ENCODE measurements around the gene ASB17. TPM values are rescaled to one million over a fixed set of nuclear protein-coding genes. Genes with fewer than 3 reads are reported as not detected.

Gene ASB17
- total RNA-seq, 4 donors from 2014 or later, result not detected

DNA sequence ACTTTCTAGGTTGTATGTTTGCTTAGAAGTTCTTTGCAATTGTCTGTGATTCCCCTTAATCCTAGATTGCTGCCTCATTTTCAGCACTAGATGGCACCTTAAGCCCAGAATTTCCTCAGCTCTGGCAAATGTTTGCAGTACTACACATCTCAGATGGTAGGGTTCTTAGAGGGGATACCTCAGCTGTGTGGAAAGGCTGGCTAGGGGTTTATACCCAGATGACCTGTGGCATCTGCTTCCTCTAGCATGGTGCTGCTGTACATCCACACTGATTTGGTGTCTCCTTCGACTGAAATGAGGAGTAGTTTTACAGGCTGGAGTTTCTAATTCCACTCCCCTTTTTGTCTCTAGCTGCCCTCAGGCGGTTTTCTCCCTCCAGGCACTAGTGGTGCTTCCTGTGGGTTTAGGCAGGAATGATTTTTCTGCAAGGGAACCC, 23.5 kb downstream of the ASB17 start:
- no peak for DNase-seq (ENCODE audit: extremely low spot score)
- TF ChIP-seq POLR2AphosphoS5 (IDR thresholded peaks at IDR 0.05), result no peak
- TF ChIP-seq, protein P1, sequence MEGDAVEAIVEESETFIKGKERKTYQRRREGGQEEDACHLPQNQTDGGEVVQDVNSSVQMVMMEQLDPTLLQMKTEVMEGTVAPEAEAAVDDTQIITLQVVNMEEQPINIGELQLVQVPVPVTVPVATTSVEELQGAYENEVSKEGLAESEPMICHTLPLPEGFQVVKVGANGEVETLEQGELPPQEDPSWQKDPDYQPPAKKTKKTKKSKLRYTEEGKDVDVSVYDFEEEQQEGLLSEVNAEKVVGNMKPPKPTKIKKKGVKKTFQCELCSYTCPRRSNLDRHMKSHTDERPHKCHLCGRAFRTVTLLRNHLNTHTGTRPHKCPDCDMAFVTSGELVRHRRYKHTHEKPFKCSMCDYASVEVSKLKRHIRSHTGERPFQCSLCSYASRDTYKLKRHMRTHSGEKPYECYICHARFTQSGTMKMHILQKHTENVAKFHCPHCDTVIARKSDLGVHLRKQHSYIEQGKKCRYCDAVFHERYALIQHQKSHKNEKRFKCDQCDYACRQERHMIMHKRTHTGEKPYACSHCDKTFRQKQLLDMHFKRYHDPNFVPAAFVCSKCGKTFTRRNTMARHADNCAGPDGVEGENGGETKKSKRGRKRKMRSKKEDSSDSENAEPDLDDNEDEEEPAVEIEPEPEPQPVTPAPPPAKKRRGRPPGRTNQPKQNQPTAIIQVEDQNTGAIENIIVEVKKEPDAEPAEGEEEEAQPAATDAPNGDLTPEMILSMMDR (IDR thresholded peaks at IDR 0.05), result no peak
- TF ChIP-seq POLR2A (IDR thresholded peaks at IDR 0.05; ENCODE audit: low read depth), result no peak
- no peak for TF ChIP-seq EP300 (IDR thresholded peaks at IDR 0.05)
- peaks cover 0 to 9% (median 8%) of the 10 kb centered on the region in 4 donors for H3K9me3 ChIP-seq
- intact Hi-C loops (cut with DNase I), result no loop called here
- no peaks in the 10 kb centered on the region for H3K4me1 ChIP-seq
- H3K27me3 ChIP-seq, result no peaks in the 10 kb centered on the region
- no peaks in the 10 kb centered on the region for H3K36me3 ChIP-seq
- WGBS, result 39% methylated on average over 2 of the region's 2 CpGs
- no peak overlapping the region for H3K4me3 ChIP-seq
- H3K27ac ChIP-seq (replicated peaks in 1 of 4), result no peak overlapping the region

DNA sequence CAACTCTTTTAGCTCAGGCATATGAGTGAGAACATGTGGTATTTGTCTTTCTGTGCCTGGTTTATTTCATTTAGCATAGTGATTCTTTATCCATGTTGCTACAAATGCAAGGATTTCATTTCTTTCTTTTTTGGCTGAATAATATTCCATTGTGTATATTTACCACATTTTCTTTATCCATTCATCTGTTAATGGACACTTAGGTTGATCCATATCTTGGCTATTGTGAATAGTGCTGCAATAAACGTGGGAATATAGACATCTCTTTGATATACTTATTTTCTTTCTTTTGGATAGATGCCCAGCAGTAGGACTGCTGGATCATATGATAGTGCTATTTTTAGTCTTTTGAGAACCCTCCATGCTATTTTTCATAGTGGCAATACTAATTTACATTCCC, 30.8 kb downstream of the ASB17 start:
- Histone ChIP-seq H3K4me3 (no peak overlapping the region), H3K36me3 (no peaks in the 10 kb centered on the region), H3K27ac (replicated peaks in 1 of 4) (no peak overlapping the region), H3K4me1 (no peaks in the 10 kb centered on the region), H3K9me3 (no peaks in the 10 kb centered on the region), H3K27me3 (no peaks in the 10 kb centered on the region)
- 58% methylated on average over 1 of the region's 1 CpG for WGBS
- TF ChIP-seq POLR2AphosphoS5 (IDR thresholded peaks at IDR 0.05) (no peak), POLR2A (IDR thresholded peaks at IDR 0.05; ENCODE audit: low read depth) (no peak), EP300 (IDR thresholded peaks at IDR 0.05) (no peak)
- TF ChIP-seq, protein P1 (IDR thresholded peaks at IDR 0.05), result no peak
- no peak for DNase-seq (ENCODE audit: extremely low spot score)
- intact Hi-C loops (cut with DNase I), result no loop called here

DNA sequence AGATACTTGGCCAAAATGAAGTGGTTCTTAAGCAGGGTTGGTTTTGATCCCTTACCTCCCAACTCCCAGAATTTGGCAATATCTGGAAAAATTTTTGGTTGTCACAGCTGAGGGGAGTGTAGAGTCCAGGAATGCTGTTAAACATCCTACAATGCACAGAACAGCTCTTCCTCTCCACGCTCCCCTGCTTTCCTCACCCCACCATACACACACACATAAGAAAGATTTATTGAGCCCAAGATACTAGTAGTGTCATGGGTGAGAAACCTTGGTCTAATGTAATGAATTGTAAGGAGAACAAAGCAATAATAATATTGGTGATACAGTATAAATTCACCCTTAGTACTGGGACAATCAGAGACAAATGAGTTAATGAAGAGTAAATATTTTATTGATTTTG, 47.8 kb downstream of the ASB17 start:
- Histone ChIP-seq H3K27me3 (no peaks in the 10 kb centered on the region), H3K36me3 (no peaks in the 10 kb centered on the region), H3K4me1 (no peaks in the 10 kb centered on the region), H3K4me3 (no peak overlapping the region), H3K9me3 (no peaks in the 10 kb centered on the region), H3K27ac (replicated peaks in 1 of 4) (no peak overlapping the region)
- TF ChIP-seq, protein P1 (IDR thresholded peaks at IDR 0.05), result no peak
- TF ChIP-seq EP300 (IDR thresholded peaks at IDR 0.05) (no peak), POLR2A (IDR thresholded peaks at IDR 0.05; ENCODE audit: low read depth) (no peak), POLR2AphosphoS5 (IDR thresholded peaks at IDR 0.05) (no peak)
- WGBS, result 73% methylated on average over 1 of the region's 1 CpG
- intact Hi-C loops (cut with DNase I), result no loop called here
- DNase-seq (ENCODE audit: extremely low spot score), result no peak

DNA sequence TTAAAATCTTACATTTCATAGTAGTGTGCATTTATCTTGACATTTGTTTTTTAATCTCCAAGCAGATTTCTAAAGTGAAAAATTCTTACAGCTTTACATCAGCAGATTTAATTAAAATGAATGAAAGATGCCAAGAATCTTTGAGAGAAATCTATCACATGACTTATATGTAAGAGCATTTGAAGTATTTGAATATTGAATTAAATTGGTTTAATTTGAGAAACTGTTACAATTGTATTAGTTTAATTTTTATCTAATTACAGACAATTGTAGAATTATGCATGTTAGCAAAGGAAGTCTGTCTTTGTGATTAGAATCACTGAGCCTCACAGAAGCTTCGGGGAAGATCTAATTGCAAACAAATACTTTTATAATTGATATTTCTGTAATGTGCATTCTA, 52.2 kb downstream of the ASB17 start:
- no peak overlapping the region for H3K27ac ChIP-seq (replicated peaks in 1 of 4)
- no peak for DNase-seq (ENCODE audit: extremely low spot score)

More for the DNA sequence above, 52.2 kb downstream of the ASB17 start:
- no peaks in the 10 kb centered on the region for H3K36me3 ChIP-seq
- no peaks in the 10 kb centered on the region for H3K9me3 ChIP-seq
- no peaks in the 10 kb centered on the region for H3K4me1 ChIP-seq
- 70% methylated on average over 1 of the region's 1 CpG for WGBS
- intact Hi-C loops (cut with DNase I), result no loop called here
- H3K4me3 ChIP-seq, result no peak overlapping the region
- no peak for TF ChIP-seq POLR2AphosphoS5 (IDR thresholded peaks at IDR 0.05)
- TF ChIP-seq EP300 (IDR thresholded peaks at IDR 0.05), result no peak
- TF ChIP-seq, protein P1 (IDR thresholded peaks at IDR 0.05), result no peak
- TF ChIP-seq POLR2A (IDR thresholded peaks at IDR 0.05; ENCODE audit: low read depth), result no peak
- H3K27me3 ChIP-seq, result no peaks in the 10 kb centered on the region
